ENCODE measurements around the gene HDAC4. TPM values are rescaled to one million over a fixed set of nuclear protein-coding genes. Genes with fewer than 3 reads are reported as not detected.

Gene HDAC4
- total and polyA plus RNA-seq, 10 of the 15 experiments (the other 5 are each of a cell fraction or from before 2014, with no cell fraction given): 0.22 to 15.7 (median 4.8) TPM

DNA sequence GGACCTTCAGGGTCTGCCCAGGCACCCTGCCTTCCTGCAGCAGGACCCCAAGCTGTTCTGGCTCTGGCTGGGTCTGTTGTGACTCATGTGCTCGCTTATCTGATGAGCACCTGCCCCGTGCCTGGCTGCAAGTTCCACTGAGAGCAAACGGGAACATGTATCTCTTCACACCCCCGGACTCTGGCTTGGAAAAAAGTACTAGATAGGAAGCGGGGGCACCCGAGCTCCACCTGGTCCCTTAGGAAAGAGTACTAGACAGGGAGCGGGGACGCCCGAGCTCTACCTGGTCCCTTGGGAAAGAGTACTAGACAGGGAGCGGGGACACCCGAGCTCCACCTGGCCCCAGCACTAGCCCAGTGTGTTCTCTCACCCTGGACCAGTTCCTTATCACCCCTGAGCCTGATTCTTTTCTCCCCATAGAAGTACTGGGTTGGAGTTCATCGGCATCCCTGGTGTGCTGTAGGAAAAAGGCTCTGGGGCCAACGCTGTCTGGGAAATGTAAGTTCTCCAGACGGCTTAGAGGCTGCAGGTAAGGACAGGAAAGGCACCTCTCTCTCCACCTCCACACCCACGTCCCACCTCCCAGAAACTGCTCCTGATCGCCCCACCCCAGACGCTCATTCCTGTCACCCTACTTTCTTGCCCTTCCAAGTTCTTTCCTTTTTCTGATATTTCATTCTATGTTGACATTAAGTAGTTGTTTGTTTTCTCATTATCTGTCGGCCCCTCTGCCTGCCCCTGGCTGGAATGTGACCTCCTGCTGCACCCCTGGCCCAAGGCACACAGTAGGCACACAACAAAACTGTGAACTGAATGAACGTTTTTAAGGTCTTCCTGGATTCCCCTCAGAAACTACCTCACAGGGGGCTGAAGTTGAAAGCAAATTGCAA is 40.2 kb downstream of the HDAC4 start:
- ChIA-PET SMC1A (ENCODE audit: uncharacterized antibody, unreplicated experiment) (interaction anchor here (1.2 kb wide), 1 partner anchor 9 kb away, joined by 3 read pairs; no protein-coding TSS in a partner anchor), POLR2A (no interaction called here), CTCF (no interaction called here), RAD21 (ENCODE audit: unreplicated experiment) (no interaction called here)
- TF ChIP-seq JUNB (IDR thresholded peaks at IDR 0.05): no peak
- TF ChIP-seq RB1 (IDR thresholded peaks at IDR 0.05; ENCODE audit: borderline replicate concordance): no peak
- no peak for TF ChIP-seq CREM (IDR thresholded peaks at IDR 0.05; ENCODE audit: low read depth)
- TF ChIP-seq STAT1 (conservative IDR thresholded peaks at IDR 0.05): no peak
- TF ChIP-seq NR2C1 (IDR thresholded peaks at IDR 0.05): no peak
- no peak overlapping the region for H3K9ac ChIP-seq (ENCODE audit: control insufficient read depth, insufficient read depth, low read length)
- H3K27ac ChIP-seq (ENCODE audit: control insufficient read depth, insufficient read depth): no peak overlapping the region
- intact Hi-C loops (cut with micrococcal nuclease; ENCODE audit: unreplicated experiment): no loop called here
- H4K20me1 ChIP-seq (ENCODE audit: control insufficient read depth, insufficient read depth): no peaks in the 10 kb centered on the region; the same call in 1 of the 2 replicates
- no peaks in the 10 kb centered on the region for H3K36me3 ChIP-seq (ENCODE audit: control insufficient read depth in 2 of 2, insufficient read depth in 2 of 2, low read length in 1 of 2)
- 73% methylated on average over 19 of the region's 19 CpGs for WGBS (ENCODE audit: insufficient coverage, insufficient replicate concordance, low lambda C conversion rate, missing lambda C conversion rate)
- no peak for DNase-seq (ENCODE audit: low read depth, low spot score)
- no peak overlapping the region for H3K4me2 ChIP-seq (ENCODE audit: control insufficient read depth, insufficient read depth)
- H3K79me2 ChIP-seq (ENCODE audit: control insufficient read depth, insufficient read depth, low read length): no peaks in the 10 kb centered on the region
- H3K9me3 ChIP-seq (replicated peaks; ENCODE audit: control insufficient read depth, insufficient read depth, low read length): no peaks in the 10 kb centered on the region; the same call in 2 of the 3 replicates
- no peak for ATAC-seq
- H3K27me3 ChIP-seq (replicated peaks in 1 of 2; ENCODE audit: control insufficient read depth in 2 of 2, insufficient read depth in 2 of 2, low read length in 1 of 2): no peaks in the 10 kb centered on the region
- FAIRE-seq: no peak
- in situ Hi-C loops (cut with MboI): no loop called here
- no peaks in the 10 kb centered on the region for H3K4me1 ChIP-seq (ENCODE audit: control insufficient read depth, insufficient read depth, low read length)
- no peak overlapping the region for H2AFZ ChIP-seq (ENCODE audit: control insufficient read depth, low read depth, low read length)
- no peak overlapping the region for H3K4me3 ChIP-seq
- BruUV-seq (replicated peaks): no TSS peak

DNA sequence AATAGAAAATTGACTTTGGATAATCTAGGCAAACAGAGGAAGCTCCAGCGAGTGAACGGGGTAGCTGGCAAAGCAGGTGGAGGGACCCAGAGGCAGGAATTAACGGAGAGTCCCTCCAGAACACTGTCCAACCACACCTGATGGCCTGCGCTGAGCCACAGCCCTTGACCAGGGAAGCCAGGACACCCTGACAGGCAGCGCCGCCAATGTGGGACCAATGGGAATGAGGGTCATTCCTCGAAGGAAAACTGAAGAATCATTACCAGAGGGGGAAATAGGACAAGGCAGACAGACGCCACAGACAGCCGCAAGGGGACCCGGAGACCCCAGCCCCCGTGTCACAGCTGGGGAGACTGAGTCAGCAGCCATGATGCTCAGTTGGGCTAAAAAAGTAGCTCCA is 40.8 kb downstream of the HDAC4 start:
- H3K27me3 ChIP-seq (replicated peaks in 1 of 2; ENCODE audit: control insufficient read depth in 2 of 2, insufficient read depth in 2 of 2, low read length in 1 of 2): no peaks in the 10 kb centered on the region
- no TSS peak for BruUV-seq (replicated peaks)
- no peak overlapping the region for H3K27ac ChIP-seq (ENCODE audit: control insufficient read depth, insufficient read depth)
- H2AFZ ChIP-seq (ENCODE audit: control insufficient read depth, low read depth, low read length): no peak overlapping the region
- ChIA-PET RAD21 (ENCODE audit: unreplicated experiment) (no interaction called here), POLR2A (no interaction called here), CTCF (interaction anchor here (1.6 kb wide), 1 partner anchor 10 kb away, joined by 3 read pairs; no protein-coding TSS in a partner anchor), SMC1A (ENCODE audit: uncharacterized antibody, unreplicated experiment) (interaction anchor here (1.2 kb wide), 1 partner anchor 10 kb away, joined by 3 read pairs; no protein-coding TSS in a partner anchor)
- DNase-seq (ENCODE audit: low read depth, low spot score) (no peak), FAIRE-seq (no peak), ATAC-seq (no peak)
- in situ Hi-C loops (cut with MboI) (no loop called here), intact Hi-C loops (cut with micrococcal nuclease; ENCODE audit: unreplicated experiment) (no loop called here)
- whole genome bisulfite sequencing (ENCODE audit: insufficient coverage, insufficient replicate concordance, low lambda C conversion rate, missing lambda C conversion rate): 80% methylated on average over 11 of the region's 11 CpGs
- no peak overlapping the region for H3K9ac ChIP-seq (ENCODE audit: control insufficient read depth, insufficient read depth, low read length)
- no peaks in the 10 kb centered on the region; the same call in 1 of the 2 replicates for H4K20me1 ChIP-seq (ENCODE audit: control insufficient read depth, insufficient read depth)
- no peaks in the 10 kb centered on the region for H3K36me3 ChIP-seq (ENCODE audit: control insufficient read depth in 2 of 2, insufficient read depth in 2 of 2, low read length in 1 of 2)
- no peaks in the 10 kb centered on the region; the same call in 2 of the 3 replicates for H3K9me3 ChIP-seq (replicated peaks; ENCODE audit: control insufficient read depth, insufficient read depth, low read length)
- H3K4me3 ChIP-seq: no peak overlapping the region
- no peaks in the 10 kb centered on the region for H3K4me1 ChIP-seq (ENCODE audit: control insufficient read depth, insufficient read depth, low read length)
- no peaks in the 10 kb centered on the region for H3K79me2 ChIP-seq (ENCODE audit: control insufficient read depth, insufficient read depth, low read length)
- no peak overlapping the region for H3K4me2 ChIP-seq (ENCODE audit: control insufficient read depth, insufficient read depth)
- no peak for TF ChIP-seq MYC (IDR thresholded peaks at IDR 0.05; ENCODE audit: insufficient read depth, insufficient read length, insufficient replicate concordance, low read length, severe bottlenecking)
- no peak for TF ChIP-seq MAX (IDR thresholded peaks at IDR 0.05; ENCODE audit: low read depth, low read length)
- TF ChIP-seq PRDM15 (CRISPR knock-in tag; IDR thresholded peaks at IDR 0.05): no peak
- TF ChIP-seq, protein P1, sequence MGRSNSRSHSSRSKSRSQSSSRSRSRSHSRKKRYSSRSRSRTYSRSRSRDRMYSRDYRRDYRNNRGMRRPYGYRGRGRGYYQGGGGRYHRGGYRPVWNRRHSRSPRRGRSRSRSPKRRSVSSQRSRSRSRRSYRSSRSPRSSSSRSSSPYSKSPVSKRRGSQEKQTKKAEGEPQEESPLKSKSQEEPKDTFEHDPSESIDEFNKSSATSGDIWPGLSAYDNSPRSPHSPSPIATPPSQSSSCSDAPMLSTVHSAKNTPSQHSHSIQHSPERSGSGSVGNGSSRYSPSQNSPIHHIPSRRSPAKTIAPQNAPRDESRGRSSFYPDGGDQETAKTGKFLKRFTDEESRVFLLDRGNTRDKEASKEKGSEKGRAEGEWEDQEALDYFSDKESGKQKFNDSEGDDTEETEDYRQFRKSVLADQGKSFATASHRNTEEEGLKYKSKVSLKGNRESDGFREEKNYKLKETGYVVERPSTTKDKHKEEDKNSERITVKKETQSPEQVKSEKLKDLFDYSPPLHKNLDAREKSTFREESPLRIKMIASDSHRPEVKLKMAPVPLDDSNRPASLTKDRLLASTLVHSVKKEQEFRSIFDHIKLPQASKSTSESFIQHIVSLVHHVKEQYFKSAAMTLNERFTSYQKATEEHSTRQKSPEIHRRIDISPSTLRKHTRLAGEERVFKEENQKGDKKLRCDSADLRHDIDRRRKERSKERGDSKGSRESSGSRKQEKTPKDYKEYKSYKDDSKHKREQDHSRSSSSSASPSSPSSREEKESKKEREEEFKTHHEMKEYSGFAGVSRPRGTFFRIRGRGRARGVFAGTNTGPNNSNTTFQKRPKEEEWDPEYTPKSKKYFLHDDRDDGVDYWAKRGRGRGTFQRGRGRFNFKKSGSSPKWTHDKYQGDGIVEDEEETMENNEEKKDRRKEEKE (IDR thresholded peaks at IDR 0.05): no peak

All from GM12878 (cell line).